ENCODE results near the gene CEP68.
"Not testable (repeated sequence)": the region's sequence is repeated elsewhere in the genome, so short reads cannot be mapped to it uniquely, and the experiment has no call there.

The CEP68 gene

GRCh38 chr2:65032019-65032975, 23.9 kb upstream of the CEP68 start:
- no peak for DNase-seq

GRCh38 chr2:65033178-65033577, 23.0 kb upstream of the CEP68 start:
- no peak for DNase-seq

- not testable (repeated sequence) for DNase-seq
These were observed 22.5 kb upstream of the CEP68 start for GRCh38 chr2:65033667-65034066.

GRCh38 chr2:65035351-65035943, 20.8 kb upstream of the CEP68 start:
- no peak for DNase-seq

- DNase-seq: no peak
These were observed 19.0 kb upstream of the CEP68 start for GRCh38 chr2:65037178-65037577.

- no peak for DNase-seq
These were observed 16.6 kb upstream of the CEP68 start for GRCh38 chr2:65039640-65040039.

GRCh38 chr2:65040400-65041261, 15.6 kb upstream of the CEP68 start:
- DNase-seq: peak; percentile 26

GRCh38 chr2:65043001-65043400, 13.2 kb upstream of the CEP68 start:
- DNase-seq: no peak

GRCh38 chr2:65044097-65044735, 12.0 kb upstream of the CEP68 start:
- DNase-seq: no peak

- DNase-seq: no peak
These were observed 10.6 kb upstream of the CEP68 start for GRCh38 chr2:65045651-65046050.

GRCh38 chr2:65046633-65047407, 9.4 kb upstream of the CEP68 start:
- DNase-seq: no peak

GRCh38 chr2:65049010-65049639, 7.1 kb upstream of the CEP68 start:
- DNase-seq: no peak

GRCh38 chr2:65050931-65051330, 5.3 kb upstream of the CEP68 start:
- DNase-seq: no peak

- DNase-seq: no peak
These were observed 3.0 kb upstream of the CEP68 start for GRCh38 chr2:65053199-65053598.

GRCh38 chr2:65054749-65055421, 1.3 kb upstream of the CEP68 start:
- no peak for DNase-seq

- peak; percentile 61 for DNase-seq
These were observed 598 bp upstream of the CEP68 start for GRCh38 chr2:65055422-65056214.

- DNase-seq: no peak
These were observed 799 bp downstream of the CEP68 start for GRCh38 chr2:65057054-65057375.

GRCh38 chr2:65057391-65058052, 1.3 kb downstream of the CEP68 start:
- no peak for DNase-seq

GRCh38 chr2:65059071-65059470, 2.9 kb downstream of the CEP68 start:
- no peak for DNase-seq
